ENCODE results near the gene TMEM115.

GRCh38 chr3:50337175-50337861 lies 22.0 kb downstream of the TMEM115 start:
- no peak for TF ChIP-seq REST (IDR thresholded peaks at IDR 0.05; ENCODE audit: insufficient replicate concordance, low read depth)
- no peak for TF ChIP-seq GABPA (IDR thresholded peaks at IDR 0.05; ENCODE audit: low read depth)

All from HL-60 (cell line).